Prostate gland (tissue), 2 donors: ENCODE measurements around the gene CMTM4.

Experiments
- CTCF ChIP-seq, 4 experiments: fragments of 200-600 bp in 2 of 4; fragments of 450-650 bp in 2 of 4; sonication (generic) in 2 of 4; IDR thresholded peaks; 1 replicate in 3 of 4; 2 replicates in 1 of 4; pipeline ENCODE4 v1.5.1; 2016 to 2019; ENCODE audit warnings: antibody characterized with exemption in 4 of 4, mild to moderate bottlenecking in 2 of 4, moderate library complexity in 2 of 4
- POLR2AphosphoS5 ChIP-seq: sonication (generic); formaldehyde crosslinking; IDR thresholded peaks from one replicate; pipeline ENCODE4 v1.6.1; 2017; ENCODE audit warnings: antibody characterized with exemption

GRCh38 chr16:66620429-66620795 lies 76.1 kb downstream of the CMTM4 start:
- TF ChIP-seq CTCF (IDR thresholded peaks at IDR 0.05) (no peak), POLR2AphosphoS5 (no peak)
